Natural killer cell (primary cell): Measurements from ENCODE around the gene CAMK1. TPM values are rescaled to one million over a fixed set of nuclear protein-coding genes. Genes with fewer than 3 reads are reported as not detected.

Experiments used
- ATAC-seq, 3 donors: fragments of 150-1000 bp in 2 of 3; fragments of 200-7000 bp in 1 of 3; cut with Tn5 transposase; 1 replicate in 1 of 3; 2 replicates in 2 of 3; pipeline ENCODE4 v1.10.0; 2021; ENCODE audit warnings: mild to moderate bottlenecking in 2 of 3, moderate library complexity in 2 of 3
- DNase-seq, 2 donors: peaks; one replicate each; pipeline versions ENCODE4 v3.0.0 to v3.0.0-alpha.2; 2013 to 2021; ENCODE audit warnings: mixed read lengths in 1 of 2
- H3K27ac ChIP-seq: one replicate; pipeline ENCODE4 v1.5.1; 2013; ENCODE audit warnings: mild to moderate bottlenecking, low read length
- H3K27me3 ChIP-seq: one replicate; pipeline ENCODE4 v1.6.1; 2013; ENCODE audit warnings: low read length; ENCODE audit not compliant: control insufficient read depth, insufficient read depth
- H3K36me3 ChIP-seq: one replicate; pipeline ENCODE4 v1.6.1; 2013; ENCODE audit warnings: low read length; ENCODE audit not compliant: control insufficient read depth, insufficient read depth
- H3K4me1 ChIP-seq: one replicate; pipeline ENCODE4 v1.6.1; 2013; ENCODE audit warnings: low read length; ENCODE audit not compliant: control insufficient read depth, insufficient read depth
- H3K4me3 ChIP-seq: one replicate; pipeline ENCODE4 v1.5.1; 2013; ENCODE audit warnings: low read length
- H3K9me3 ChIP-seq: one replicate; pipeline ENCODE4 v1.6.1; 2013; ENCODE audit warnings: low read length; ENCODE audit not compliant: control insufficient read depth, insufficient read depth
- H3K27ac Mint-ChIP-seq, 2 donors: one replicate each; pipeline ENCODE4 v1.8.0; 2022; ENCODE audit warnings: mild to moderate bottlenecking in 2 of 2, mixed read lengths in 2 of 2, moderate library complexity in 1 of 2
- H3K27me3 Mint-ChIP-seq, 2 donors: one replicate each; pipeline ENCODE4 v1.8.0; 2022; ENCODE audit warnings: low read depth in 2 of 2, mixed read lengths in 2 of 2
- H3K36me3 Mint-ChIP-seq: one replicate; pipeline ENCODE4 v1.8.0; 2022; ENCODE audit warnings: mixed read lengths
- H3K4me1 Mint-ChIP-seq, 2 donors: one replicate each; pipeline ENCODE4 v1.8.0; 2022; ENCODE audit warnings: mixed read lengths in 2 of 2
- H3K4me3 Mint-ChIP-seq: one replicate; pipeline ENCODE4 v1.8.0; 2022; ENCODE audit warnings: mild to moderate bottlenecking, moderate library complexity, mixed read lengths
- H3K9me3 Mint-ChIP-seq, 2 donors: one replicate each; pipeline ENCODE4 v1.8.0; 2022; ENCODE audit warnings: mixed read lengths in 2 of 2
- CTCF ChIP-seq: fragments of 200-600 bp; IDR thresholded peaks from one replicate; pipeline ENCODE4 v1.8.0; 2022; ENCODE audit warnings: antibody characterized with exemption
- WGBS: methylation state at CpG from one replicate; pipeline ENCODE4 v1.1.7; 2013; ENCODE audit warnings: missing lambda C conversion rate; ENCODE audit not compliant: insufficient coverage; 5-methylcytosine and 5-hydroxymethylcytosine counted together
- intact Hi-C: fragments of 100-400 bp; cut with micrococcal nuclease; formaldehyde crosslinking; loops from one replicate; pipeline ENCODE4 v1.14.2; 2022
- total RNA-seq, 4 donors: library from RNA; stranded (reverse); fragments of 120-200 nt in 1 of 4; gene quantifications; one replicate each; pipeline versions ENCODE4 v1.2.3 to v1.2.4, GENCODE V29; 2013 to 2022

The CAMK1 gene
- total RNA-seq, 3 donors from 2014 or later (not counting 1 experiment from before 2014, with no cell fraction given): 7.4 to 20.4 (median 8.7) TPM

- Histone ChIP-seq H3K4me3 (peak within 1 kb of the TSS; percentile 96), H3K4me1 (peaks cover 40% of the 10 kb centered on the region), H3K9me3 (no peaks in the 10 kb centered on the region), H3K27ac (peak within 1 kb of the TSS; percentile 96), H3K27me3 (no peaks in the 10 kb centered on the region), H3K36me3 (peaks cover 13% of the 10 kb centered on the region)
- peaks cover 49 to 65% of the 10 kb centered on the region in 2 donors for H3K4me1 Mint-ChIP-seq
- no peaks in the 10 kb centered on the region for H3K36me3 Mint-ChIP-seq
- DNase-seq: peak; percentile 93 to 99
- peak; percentile 89 to 96 (median 90) for ATAC-seq
- H3K27me3 Mint-ChIP-seq: no peaks in the 10 kb centered on the region
- WGBS: under 1% methylated on average over 88 of the region's 88 CpGs
- intact Hi-C loops: loop anchor here (1.0 to 5.0 kb wide), 4 partner anchors 18 to 334 kb away; partner anchors contain the start of genes ARPC4, MTMR14, OGG1 and SETD5
- H3K9me3 Mint-ChIP-seq: no peaks in the 10 kb centered on the region
- no peak for TF ChIP-seq CTCF
- H3K27ac Mint-ChIP-seq: peak within 1 kb of the TSS; percentile 93 to 94
- peak within 1 kb of the TSS; percentile 98 for H3K4me3 Mint-ChIP-seq
These were observed 38.3 kb downstream of the CAMK1 start, which contains the start of gene BRPF1 for GRCh38 chr3:9731206-9732079. BRPF1 (plus strand) TSS chr3:9731735; CDS start chr3:9734141, 2,406 bp downstream.

GRCh38 chr3:9730657-9731205, 39.0 kb downstream of the CAMK1 start:
- peaks cover 9% of the 10 kb centered on the region for H3K36me3 ChIP-seq
- no peaks in the 10 kb centered on the region for H3K9me3 ChIP-seq
- Mint-ChIP-seq H3K36me3 (no peaks in the 10 kb centered on the region), H3K4me1 (peaks cover 47 to 62% of the 10 kb centered on the region in 2 donors), H3K27ac (peak overlapping the region; percentile 93 to 94), H3K9me3 (no peaks in the 10 kb centered on the region), H3K4me3 (peak overlapping the region; percentile 98), H3K27me3 (no peaks in the 10 kb centered on the region)
- H3K27ac ChIP-seq: peak overlapping the region; percentile 58
- intact Hi-C loops: loop anchor here (1.0 to 5.0 kb wide), 4 partner anchors 19 to 333 kb away; partner anchors contain the start of genes ARPC4, MTMR14, OGG1 and SETD5
- H3K27me3 ChIP-seq: no peaks in the 10 kb centered on the region
- H3K4me1 ChIP-seq: peaks cover 38% of the 10 kb centered on the region
- WGBS: under 1% methylated on average over 16 of the region's 17 CpGs
- DNase-seq (no peak), ATAC-seq (peak; percentile 38 to 48 (median 39))
- no peak for TF ChIP-seq CTCF
- H3K4me3 ChIP-seq: peak overlapping the region; percentile 96

- no peak overlapping the region for H3K4me3 ChIP-seq
- Mint-ChIP-seq H3K36me3 (no peaks in the 10 kb centered on the region), H3K9me3 (no peaks in the 10 kb centered on the region), H3K4me3 (no peak overlapping the region), H3K4me1 (peaks cover 45 to 53% of the 10 kb centered on the region in 2 donors), H3K27ac (peak overlapping the region in 1 of 2 donors; percentile 57), H3K27me3 (no peaks in the 10 kb centered on the region)
- DNase-seq (no peak), ATAC-seq (no peak)
- H3K36me3 ChIP-seq: peaks cover under 1% of the 10 kb centered on the region
- no peaks in the 10 kb centered on the region for H3K9me3 ChIP-seq
- H3K4me1 ChIP-seq: peaks cover 37% of the 10 kb centered on the region
- intact Hi-C loops: no loop called here
- TF ChIP-seq CTCF: no peak
- H3K27ac ChIP-seq: no peak overlapping the region
- H3K27me3 ChIP-seq: no peaks in the 10 kb centered on the region
- 97% methylated on average over 10 of the region's 10 CpGs for WGBS
These were observed 40.3 kb downstream of the CAMK1 start for GRCh38 chr3:9729419-9729818.
